ENCODE measurements around the gene ANKRD31.

GRCh38 chr5:75071100-75071499 is 165.6 kb downstream of the ANKRD31 start:
- TF ChIP-seq SPI1 (IDR thresholded peaks at IDR 0.05; ENCODE audit: low read depth, low read length) (no peak), POLR2AphosphoS5 (IDR thresholded peaks at IDR 0.05; ENCODE audit: low read depth, low read length) (no peak)

Measured in GM12891 (cell line).